GM18861 (cell line): Measurements from ENCODE around the gene CYP4F3.
"Not testable (repeated sequence)": the region's sequence is repeated elsewhere in the genome, so short reads cannot be mapped to it uniquely, and the experiment has no call there.

Source experiments
- ATAC-seq: cut with Tn5 transposase; IDR thresholded peaks from one replicate; pipeline ENCODE4 v1.9.1; 2021; ENCODE audit not compliant: unreplicated experiment

Gene CYP4F3, protein sequence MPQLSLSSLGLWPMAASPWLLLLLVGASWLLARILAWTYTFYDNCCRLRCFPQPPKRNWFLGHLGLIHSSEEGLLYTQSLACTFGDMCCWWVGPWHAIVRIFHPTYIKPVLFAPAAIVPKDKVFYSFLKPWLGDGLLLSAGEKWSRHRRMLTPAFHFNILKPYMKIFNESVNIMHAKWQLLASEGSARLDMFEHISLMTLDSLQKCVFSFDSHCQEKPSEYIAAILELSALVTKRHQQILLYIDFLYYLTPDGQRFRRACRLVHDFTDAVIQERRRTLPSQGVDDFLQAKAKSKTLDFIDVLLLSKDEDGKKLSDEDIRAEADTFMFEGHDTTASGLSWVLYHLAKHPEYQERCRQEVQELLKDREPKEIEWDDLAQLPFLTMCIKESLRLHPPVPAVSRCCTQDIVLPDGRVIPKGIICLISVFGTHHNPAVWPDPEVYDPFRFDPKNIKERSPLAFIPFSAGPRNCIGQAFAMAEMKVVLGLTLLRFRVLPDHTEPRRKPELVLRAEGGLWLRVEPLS

DNA sequence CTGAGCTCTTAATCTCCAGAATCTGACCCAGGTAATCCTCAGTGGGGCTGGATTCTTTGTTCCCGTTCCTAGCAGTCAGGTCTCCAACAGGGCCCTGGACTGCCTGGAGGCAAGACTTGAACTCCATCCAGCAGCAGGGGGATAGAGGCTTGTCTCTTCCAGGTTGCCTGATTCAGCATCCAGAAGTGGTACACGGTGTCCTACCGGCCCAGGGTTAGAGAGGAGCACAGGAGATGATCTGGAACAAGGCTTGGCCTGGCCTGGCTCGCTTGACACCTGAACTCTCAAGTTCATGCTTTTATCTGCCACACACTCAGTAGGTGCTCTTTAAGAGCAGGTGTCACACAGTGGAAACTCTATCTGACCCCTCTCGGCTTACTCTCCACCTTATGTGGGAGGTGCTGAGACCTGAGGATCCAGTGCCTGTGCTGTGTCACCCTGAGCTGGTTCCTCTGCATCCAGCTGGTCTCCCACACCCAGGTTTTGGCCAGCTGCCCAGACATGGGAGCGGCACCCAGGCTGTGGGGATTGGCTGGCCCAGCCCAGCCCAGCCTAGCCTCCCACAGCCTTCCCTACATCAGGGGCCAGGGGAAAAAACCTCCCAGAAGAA, at the start of gene CYP4F3:
CYP4F3 (plus strand) TSS at position 604 of the 610 bp plus-strand sequence. CDS start 519 bp downstream, outside the sequence.
- no peak for ATAC-seq

DNA sequence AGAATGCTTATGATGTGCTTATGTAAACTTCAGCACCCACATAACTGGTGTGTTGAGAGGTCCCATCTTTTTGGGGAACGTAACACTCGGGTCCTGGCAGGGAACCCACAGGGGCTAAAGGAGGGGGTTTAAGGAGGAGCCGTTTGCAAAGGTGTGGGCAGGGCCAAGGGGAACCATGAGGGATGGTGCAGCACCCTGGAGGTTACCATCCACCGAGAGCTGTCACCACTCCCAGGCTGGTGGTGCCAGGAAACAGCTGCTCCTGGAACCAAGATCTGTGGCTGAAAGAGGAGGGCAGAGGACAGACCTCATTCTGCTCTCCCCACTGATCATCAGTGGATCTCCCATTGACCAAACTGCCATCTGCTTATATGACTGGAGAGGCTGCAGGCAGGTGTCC, 48.9 kb upstream of the CYP4F3 start:
- ATAC-seq = no peak

DNA sequence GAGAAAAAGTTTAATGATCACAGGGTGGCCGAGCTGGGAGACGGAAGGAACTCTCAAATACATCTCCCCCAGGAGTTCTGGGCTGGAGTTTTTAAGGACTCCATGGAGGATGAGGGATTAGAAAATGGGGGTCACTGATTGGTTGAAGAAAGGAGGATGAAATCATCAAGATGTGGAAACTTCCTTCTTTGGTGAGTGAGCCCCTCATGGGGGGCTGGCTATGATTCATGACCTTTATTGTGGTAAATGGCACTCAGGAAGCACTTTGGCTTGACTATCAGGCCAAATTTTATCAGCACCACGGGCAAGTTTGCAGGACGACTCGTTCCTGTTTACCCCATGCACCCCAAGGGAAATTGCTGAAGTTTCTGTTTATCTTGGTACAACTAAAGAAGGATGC, 48.2 kb upstream of the CYP4F3 start:
- ATAC-seq = not testable (repeated sequence)

DNA sequence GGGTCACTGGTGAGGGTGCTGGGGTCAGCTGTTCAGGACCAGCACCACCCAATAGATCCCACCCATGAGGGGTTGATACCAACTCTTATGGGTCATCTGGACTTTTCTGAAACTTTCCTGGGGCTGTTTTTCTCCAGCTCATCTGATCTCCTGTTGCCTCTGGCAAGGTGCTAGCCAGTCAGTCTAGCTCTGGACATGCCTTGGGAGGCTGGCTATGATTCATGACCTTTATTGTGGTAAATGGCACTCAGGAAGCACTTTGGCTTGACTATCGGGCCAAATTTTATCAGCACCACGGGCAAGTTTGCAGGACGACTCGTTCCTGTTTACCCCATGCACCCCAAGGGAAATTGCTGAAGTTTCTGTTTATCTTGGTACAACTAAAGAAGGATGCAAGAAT, 46.9 kb upstream of the CYP4F3 start:
- not testable (repeated sequence) for ATAC-seq

DNA sequence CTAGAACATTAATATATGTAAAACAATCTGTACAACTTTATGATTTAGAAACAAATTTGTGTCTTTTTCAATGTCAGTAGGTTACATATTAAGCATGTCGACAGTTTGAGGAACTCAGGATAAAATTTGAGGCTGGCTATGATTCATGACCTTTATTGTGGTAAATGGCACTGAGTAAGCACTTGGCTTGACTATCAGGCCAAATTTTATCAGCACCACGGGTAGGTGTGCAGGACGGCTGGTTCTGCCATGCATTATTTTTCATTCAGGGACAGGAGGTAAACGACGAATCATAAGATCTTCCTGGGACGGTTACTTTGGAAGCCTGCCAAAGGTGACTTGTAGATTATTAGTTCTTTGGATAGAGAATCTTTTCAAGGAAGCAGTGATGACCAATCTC, 45.6 kb upstream of the CYP4F3 start:
- ATAC-seq = no peak

DNA sequence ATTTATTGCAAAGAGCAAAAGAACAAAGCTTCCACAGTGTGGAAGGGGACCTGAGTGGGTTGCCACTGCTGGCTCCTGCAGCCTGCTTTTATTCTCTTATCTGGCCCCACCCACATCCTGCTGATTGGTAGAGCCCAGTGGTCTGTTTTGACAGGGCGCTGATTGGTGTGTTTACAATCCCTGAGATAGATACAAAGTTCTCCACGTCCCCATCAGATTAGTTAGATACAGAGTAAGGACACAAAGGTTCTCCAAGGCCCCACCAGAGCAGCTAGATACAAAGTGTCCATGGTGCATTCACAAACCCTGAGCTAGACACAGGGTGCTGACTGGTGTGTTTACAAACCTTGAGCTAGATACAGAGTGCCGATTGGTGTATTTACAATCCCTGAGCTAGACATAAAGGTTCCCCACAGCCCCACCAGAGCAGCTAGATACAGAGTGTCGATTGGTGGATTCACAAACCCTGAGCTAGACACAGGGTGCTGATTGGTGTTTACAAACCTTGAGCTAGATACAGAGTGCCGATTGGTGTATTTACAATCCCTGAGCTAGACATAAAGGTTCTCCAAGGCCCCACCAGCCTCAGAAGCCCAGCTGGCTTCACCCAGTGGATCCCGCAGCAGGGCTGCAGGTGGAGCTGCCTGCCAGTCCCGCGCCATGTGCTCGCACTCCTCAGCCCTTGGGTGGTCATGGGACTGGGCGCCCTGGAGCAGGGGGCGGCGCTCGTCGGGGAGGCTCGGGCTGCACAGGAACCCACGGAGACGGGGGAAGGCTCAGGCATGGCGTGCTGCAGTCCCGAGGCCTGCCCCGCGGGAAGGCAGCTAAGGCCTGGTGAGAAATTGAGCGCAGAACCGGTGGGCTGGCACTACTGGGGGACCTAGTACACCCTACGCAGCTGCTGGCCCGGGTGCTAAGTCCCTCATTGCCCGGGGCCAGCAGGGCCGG, 32.4 kb upstream of the CYP4F3 start:
- not testable (repeated sequence) for ATAC-seq

DNA sequence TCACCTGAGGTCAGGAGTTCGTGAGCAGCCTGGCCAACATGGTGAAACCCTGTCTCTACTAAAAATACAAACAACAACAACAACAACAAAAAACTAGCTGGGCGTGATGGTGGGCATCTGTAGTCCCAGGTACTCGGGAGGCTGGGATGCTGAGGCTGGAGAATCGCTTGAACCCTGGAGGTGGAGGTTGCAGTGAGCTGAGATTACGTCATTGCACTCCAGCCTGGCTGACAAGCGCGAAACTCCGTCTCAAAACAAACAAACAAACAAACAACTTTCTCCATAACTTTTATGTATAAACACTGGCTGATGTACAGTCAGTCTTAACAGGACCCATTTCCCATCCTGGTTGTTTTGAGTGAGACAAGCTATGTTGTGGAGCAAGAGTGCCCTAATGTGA, 31.4 kb upstream of the CYP4F3 start:
- ATAC-seq = no peak

DNA sequence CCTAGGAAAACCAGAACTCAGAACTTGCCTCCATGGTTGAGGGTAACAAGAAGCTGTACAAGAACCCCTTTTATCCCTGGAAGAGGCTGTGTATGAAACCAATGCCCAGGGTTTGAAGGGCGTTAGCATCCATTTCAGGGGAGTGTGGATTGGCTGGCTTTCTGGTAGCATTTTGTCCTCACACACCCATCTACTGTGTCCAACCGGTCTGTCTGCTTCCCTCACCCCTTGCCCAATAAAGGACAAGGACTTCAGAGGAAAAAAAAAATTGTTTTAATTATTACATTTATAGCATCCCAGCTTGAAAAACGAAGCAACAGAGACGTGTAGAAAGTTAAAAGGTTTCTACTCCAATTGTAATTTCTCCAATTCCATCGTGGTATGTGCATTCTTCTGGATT, 28.4 kb upstream of the CYP4F3 start:
- no peak for ATAC-seq

DNA sequence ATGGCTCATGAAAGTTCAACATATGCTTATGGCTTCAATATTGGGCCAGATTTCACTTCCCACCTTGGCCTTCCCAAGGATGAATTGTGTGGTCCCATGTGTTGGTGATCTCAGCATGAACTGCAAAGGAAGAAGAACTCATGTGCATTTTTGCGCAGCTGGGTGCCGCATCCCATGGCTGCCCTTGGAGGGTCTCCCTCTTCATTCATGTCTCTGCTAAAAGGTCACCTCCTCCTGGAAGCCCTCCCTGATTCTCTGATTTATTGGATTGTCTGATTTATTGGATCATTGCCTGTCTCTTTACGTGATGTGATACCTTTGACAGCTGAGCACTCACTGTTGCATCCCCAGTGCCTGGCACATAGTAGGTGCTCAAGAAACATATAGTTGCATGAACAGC, 27.4 kb upstream of the CYP4F3 start:
- no peak for ATAC-seq

DNA sequence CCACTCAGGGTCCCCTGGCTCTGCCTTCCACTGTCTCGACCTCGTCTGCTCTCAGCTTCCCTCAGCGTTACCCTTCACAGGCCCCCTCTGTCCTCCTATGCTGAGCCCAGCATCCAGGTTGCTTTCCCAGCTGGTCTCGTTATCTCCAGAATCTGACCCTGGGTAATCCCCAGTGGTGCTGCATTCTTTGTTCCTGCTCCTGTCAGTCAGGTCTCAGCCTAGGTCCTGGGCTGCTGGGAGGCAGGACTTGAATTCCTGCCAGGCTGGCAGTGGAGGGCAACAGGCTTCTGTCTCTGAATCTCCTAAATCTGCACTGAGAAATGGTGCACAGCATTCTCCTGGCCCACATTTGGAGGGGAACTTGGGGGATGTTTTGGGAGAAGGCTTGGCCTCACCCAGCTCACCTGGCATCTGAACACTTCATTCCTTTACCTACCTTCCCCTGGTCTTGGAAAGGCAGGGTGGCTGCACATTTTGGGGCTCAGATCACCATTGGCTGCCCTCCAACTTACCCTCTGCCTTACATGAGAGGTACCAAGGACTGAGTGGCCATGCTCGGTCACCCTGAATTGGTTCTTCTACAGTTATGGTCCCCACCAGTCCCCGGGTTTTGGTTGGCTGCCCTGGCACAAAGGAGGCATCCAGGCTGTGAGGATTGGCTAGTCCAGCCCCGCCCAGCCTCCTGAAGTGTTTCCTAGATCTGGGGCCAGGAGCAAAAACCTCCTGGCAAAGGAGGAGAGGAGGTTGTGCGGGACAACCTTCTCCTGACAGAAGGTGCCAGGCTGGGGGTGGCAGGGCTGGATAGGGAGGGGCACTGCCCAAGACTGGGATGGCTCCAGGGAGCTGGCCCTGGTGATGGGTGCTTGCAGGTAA, 26.0 kb upstream of the CYP4F3 start, which contains the start of gene CYP4F8:
CYP4F8 (plus strand) TSS at position 712 of the 873 bp plus-strand sequence. CDS start 399 bp downstream, outside the sequence.
- ATAC-seq = no peak

DNA sequence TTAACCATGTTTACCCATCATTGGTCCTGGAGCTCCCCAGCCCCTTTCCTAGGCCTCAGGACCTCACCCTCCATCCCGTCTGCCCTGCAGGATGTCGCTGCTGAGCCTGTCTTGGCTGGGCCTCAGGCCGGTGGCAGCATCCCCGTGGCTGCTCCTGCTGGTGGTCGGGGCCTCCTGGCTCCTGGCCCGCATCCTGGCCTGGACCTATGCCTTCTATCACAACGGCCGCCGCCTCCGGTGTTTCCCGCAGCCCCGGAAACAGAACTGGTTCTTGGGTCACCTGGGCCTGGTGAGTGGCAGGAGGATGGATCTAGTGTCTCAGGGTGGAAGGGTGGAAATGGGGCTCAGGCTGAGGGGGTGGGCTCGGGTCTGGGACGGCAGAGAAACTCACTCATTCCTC, 25.2 kb upstream of the CYP4F3 start:
- no peak for ATAC-seq

DNA sequence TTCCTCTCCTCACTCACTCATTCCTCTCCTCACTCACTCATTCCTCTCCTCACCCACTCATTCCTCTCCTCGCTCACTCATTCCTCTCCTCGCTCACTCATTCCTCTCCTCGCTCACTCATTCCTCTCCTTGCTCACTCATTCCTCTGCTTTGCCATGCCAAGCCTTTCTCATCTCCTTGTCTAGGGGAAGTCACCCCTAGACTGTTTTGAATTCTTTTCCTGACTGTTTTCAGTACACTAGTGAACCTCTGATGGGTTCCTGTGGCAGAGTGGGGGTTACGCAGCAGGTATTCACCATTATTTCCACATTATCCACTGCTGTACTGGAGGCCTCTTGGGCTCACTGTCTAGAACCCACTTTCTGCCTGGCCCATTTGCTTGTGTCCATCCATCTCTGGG, 24.5 kb upstream of the CYP4F3 start:
- ATAC-seq = no peak

DNA sequence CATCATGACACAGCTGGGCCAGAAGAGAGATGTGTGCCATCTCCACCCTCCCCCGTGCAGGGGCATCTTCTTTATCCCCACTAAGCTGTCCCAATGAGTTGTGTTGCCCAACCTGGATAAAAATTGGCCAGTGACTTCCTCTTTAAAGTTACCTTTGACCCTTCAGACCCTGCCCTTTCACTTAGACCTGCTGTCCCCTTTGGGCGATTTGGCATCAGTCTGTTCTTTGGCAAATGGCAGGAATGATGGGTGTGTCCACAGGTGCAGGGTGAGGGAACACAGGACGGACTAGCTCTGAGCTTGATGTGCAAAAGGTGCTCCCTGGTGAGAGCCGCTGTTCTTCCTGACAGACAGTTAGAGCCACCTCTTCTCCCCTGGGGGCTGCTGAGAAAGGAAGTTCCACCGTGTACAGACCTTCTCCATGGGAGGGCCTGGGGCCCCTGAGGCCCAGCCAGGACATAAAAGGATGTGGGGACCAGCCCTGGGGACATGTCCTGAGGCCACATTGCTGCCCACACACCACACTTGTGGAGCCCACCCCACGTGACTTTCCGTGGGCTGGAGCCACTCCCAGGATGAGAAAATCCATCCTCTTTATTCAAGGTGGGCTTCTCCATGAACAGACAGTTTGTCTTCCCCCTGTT, 23.9 kb upstream of the CYP4F3 start:
- ATAC-seq = no peak

DNA sequence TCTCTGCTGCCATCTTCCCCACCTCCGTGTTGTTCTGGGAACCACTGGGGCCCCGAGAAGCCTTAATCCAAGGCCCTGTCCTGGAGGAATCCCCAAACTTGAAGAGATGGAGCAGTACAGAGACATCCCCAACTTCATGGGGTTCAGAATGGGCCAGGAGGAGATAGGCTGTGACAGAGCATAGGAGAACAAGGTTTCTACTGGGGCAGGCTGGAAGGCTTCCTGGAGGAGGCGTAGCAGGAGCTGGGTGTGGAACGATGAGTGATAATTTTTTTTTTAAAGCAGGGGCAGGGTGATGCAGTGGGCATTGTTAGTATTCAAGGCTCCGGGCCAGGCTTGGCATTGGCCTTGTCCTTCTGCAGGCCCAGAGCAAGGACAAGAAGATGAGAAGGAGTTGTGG, 22.4 kb upstream of the CYP4F3 start:
- ATAC-seq = no peak

DNA sequence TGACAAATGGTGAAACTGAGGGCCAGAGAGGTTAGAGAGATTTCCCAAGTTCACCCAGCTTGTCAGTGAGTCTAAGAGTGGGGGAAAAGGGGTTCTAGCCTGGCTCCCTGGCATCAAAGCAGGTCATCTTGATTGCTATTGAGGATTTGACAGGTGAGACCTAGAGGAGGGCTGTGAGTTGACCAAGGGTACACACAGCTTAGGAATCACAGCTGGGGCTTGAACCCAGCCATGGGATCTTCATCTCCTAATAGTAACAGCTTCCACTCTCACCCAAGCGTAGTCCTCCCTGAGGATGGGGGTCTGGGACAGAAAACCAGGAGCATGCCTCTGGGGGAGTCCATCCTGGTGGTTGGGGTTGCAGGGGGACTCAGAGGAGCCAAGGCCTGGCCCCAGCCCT, 18.9 kb upstream of the CYP4F3 start:
- no peak for ATAC-seq

DNA sequence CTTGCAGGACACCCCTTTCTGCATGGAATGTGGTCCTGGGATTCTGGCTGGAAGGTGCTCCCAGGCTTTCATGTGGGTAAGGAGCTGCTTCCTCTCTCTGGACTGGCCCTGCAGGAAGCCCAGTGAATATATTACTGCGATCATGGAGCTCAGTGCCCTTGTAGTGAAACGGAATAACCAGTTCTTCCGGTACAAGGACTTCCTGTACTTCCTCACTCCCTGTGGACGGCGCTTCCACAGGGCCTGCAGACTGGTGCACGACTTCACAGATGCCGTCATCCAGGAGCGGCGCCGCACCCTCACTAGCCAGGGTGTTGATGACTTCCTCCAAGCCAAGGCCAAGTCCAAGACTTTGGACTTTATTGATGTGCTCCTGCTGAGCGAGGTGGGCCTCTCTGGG, 17.7 kb upstream of the CYP4F3 start:
- ATAC-seq = no peak

DNA sequence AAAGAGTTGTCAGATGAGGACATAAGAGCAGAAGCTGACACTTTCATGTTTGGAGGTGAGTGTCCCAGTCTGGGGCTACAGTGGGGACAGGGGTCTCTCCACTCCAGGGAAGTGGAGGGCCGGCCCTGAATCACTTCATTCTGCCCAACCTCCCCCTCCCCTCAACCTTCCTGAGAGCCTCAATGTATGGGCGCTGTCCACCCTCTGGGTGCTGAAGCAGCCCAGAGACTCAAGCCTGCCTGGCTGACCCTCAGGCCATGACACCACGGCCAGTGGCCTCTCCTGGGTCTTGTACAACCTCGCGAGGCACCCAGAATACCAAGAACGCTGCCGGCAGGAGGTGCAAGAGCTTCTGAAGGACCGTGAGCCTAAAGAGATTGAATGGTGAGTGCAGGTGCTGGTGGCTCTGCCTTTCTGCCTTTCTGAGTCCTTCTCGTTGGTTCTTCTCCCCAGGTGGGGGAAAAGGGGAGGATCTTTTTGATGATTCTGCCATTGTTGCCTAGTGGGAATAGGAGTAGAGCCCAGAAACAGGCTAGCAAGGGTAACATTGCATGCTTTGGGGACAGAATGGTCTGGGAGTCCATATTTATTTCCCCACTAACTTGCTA, 16.9 kb upstream of the CYP4F3 start:
- no peak for ATAC-seq

DNA sequence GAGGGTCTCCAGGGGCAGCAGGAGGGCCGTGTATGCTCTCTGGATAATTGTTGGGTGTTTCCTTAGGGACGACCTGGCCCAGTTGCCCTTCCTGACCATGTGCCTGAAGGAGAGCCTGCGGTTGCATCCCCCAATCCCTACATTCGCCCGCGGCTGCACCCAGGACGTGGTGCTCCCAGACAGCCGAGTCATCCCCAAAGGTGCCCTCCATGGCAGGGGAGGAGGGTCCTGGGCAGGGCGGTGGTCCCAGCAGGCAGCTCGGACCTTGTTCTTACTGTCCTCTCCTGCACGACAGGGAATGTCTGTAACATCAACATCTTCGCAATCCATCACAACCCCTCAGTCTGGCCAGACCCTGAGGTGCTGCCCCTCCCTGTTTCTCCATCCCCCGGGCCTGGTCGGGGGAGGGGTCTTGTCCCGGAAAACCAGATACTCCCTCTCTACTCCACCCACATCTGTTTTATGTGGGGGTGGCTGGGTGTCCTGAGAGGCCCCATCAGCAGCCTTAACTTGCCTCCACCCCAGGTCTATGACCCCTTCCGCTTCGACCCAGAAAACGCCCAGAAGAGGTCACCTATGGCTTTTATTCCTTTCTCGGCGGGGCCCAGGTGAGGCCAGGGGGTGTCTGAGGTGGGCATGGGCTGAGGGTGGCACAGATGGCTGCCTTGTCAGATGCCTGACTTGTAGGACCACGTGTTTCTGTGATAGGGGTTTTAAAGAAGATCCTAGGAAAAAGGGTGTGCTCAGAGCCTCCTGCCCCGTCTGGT, 12.3 kb upstream of the CYP4F3 start:
- ATAC-seq = no peak
